Measurements from ENCODE around the gene LRMDA.

Gene LRMDA

GRCh38 chr10:75542084-75542483 is 110.7 kb downstream of the LRMDA start:
- DNase-seq (ENCODE audit: low spot score): no peak

GRCh38 chr10:75542906-75543305 is 111.5 kb downstream of the LRMDA start:
- no peak for DNase-seq (ENCODE audit: low spot score)

GRCh38 chr10:75544386-75544785 is 113.0 kb downstream of the LRMDA start:
- DNase-seq (ENCODE audit: low spot score): no peak

GRCh38 chr10:75544993-75545706 is 113.7 kb downstream of the LRMDA start:
- DNase-seq (ENCODE audit: low spot score): no peak

DNA sequence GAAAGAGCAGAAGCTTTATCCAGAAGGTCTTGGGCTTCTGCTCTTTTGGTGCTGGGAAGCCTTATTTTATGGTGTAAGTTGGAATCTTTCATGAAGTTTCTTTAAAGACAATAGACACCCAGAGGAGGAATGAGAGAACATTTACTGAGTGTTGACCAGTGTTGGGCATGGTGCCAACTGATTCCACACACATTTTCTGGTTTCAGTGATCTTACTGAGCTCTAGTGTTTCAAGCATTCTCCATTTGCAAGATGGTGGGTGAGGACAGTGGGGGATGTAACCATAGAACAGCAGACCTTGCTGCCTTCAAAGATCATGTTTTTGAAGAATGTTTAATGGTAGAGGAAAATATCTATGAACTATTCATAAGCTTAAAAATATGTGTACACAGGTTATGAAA is 114.6 kb downstream of the LRMDA start:
- DNase-seq (ENCODE audit: low spot score): no peak

DNA sequence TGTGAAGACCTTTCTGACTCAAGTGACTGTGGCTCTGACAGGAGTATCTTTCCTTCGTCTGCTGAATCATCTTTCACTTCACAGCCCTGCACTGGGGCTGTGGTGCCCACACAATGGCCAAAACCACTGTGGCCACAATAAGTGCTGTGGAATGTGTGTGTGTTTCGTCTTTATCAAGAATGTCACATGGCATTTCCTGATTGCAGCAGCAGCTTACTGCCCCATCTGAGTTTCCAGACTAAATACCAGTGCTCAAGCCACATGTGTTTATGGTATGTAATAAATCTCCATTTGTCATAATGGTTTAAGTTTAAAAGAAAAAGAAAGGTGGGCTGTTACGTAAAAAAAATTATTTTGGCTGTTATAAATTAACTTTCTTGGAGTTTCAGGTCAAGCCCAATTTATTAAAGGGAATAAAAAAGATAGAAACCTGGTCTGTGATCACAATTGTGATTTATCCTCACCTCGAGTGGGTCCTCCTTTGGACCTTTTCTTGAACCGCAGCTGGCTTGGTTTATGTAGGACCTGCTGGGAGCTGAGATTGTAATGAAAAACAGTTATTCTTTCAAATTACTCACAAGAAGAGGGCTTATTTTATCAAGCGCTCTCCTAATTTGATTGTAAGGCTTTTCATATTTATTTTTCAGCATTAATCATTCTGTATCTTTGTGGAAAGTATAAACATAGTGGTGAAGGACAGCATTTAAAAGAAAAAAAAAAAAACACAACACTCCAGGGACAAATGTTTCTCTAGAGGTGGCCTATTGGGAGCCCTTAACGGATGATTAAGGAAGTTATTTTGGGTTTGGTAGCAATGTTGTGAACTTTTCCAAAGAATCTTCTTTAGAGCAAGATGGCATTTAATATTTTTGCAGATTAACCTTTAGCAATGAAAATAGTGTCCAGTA is 116.2 kb downstream of the LRMDA start:
- no peak for DNase-seq (ENCODE audit: low spot score)

DNA sequence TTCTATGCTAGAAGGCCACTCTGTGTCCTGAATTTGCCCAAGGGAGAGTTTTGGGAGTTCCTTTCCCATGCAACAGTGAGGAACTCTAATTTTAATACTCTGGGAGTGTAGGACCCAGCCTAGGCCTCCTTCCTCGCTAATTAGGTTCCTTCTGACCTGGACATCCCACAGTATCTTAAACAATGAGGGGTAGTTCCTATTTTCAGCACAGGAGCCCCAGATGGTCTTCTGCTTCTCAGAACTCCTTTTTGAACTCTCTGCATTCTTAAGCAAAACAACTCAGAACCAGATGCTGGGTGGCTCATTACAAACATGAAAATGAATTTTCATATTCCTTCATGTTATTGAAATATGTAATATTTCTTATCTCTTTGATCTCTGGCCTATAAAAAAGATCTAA is 116.9 kb downstream of the LRMDA start:
- DNase-seq (ENCODE audit: low spot score): no peak

- no peak for DNase-seq (ENCODE audit: low spot score)
Observed at GRCh38 chr10:75550191-75550590, 118.8 kb downstream of the LRMDA start.

GRCh38 chr10:75552171-75552570 is 120.7 kb downstream of the LRMDA start:
- DNase-seq (ENCODE audit: low spot score): no peak

DNA sequence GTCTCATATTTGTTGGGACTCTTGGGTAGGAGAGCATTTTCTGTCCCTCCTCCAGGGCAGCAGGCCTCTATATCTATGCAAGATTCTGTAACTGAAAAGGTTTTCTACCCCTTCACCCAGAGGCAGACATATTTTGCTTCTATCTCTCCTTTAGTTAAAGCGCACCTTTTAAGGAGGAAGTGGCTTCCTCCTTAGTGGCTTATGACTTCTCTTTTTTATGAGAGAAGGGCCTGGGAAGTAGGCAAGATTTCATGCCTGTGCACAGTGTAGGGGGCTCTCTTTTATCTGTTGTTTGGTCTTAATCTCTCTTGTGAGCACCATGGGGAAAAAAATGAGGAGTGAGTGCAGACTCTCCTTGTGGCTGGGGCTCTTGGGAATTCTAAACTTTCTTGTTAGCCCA is 122.1 kb downstream of the LRMDA start:
- DNase-seq (ENCODE audit: low spot score): no peak

- no peak for DNase-seq (ENCODE audit: low spot score)
Observed at GRCh38 chr10:75555323-75555722, 123.9 kb downstream of the LRMDA start.

- no peak for DNase-seq (ENCODE audit: low spot score)
Observed at GRCh38 chr10:75556320-75556719, 124.9 kb downstream of the LRMDA start.

- DNase-seq (ENCODE audit: low spot score): no peak
Observed at GRCh38 chr10:75565286-75566251, 134.1 kb downstream of the LRMDA start.

- DNase-seq (ENCODE audit: low spot score): no peak
Observed at GRCh38 chr10:75568450-75569130, 137.2 kb downstream of the LRMDA start.

DNA sequence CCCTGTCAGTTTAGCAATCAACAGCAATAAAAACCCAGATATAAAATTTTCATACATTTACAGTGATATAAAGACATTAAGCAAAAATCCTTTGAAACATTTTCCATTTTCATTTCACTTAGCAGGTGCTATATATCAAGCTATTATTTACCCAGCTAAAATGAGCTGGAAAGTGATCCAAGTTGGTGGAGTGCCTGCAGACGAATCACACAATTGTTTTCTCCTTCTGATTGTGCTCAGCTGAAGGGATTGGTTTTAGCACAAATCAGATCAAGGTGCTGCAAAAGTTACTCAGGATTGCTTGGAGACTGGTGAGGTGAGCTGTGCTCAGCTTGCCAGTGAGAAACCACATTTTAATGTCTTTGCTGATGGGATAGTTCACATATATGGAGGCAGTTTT is 138.1 kb downstream of the LRMDA start:
- DNase-seq (ENCODE audit: low spot score): no peak

GRCh38 chr10:75572478-75572877 is 141.1 kb downstream of the LRMDA start:
- no peak for DNase-seq (ENCODE audit: low spot score)

DNA sequence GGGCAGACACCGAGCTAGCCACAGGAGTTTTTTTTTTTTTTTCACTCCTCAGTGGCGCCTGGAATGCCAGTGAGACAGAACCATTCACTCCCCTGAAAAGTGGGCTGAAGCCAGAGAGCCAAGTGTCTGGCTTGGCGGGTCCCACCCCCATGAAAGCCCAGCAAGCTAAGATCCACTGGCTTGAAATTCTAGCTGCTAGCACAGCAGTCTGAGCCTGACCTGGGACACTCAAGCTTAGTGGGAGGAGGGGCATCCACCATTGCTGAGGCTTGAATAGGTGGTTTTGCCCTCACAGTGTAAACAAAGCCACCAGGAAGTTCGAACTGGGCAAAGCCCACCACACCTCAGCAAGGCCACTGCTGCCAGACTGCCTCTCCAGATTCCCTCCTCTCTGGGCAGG is 144.5 kb downstream of the LRMDA start:
- no peak for DNase-seq (ENCODE audit: low spot score)

DNA sequence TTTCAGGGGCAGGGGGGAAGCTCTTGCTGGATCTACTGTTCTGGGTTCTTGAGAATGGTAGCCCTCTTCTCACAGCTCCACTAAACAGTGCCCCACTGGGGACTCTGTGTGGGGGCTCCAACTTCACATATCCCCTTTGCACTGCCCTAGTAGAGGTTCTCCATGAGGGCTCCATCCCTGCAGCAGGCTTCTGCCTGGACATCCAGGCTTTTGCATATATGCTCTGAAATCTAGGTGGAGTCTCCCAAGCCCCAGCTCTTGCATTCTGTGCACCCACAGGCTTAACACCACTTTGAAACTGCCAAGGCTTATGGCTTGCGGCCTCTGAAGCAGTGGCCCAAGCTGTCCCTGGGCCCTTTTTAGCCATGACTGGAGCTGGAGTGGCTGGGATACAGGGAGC is 150.7 kb downstream of the LRMDA start:
- no peak for DNase-seq (ENCODE audit: low spot score)

GRCh38 chr10:75585294-75585693 is 153.9 kb downstream of the LRMDA start:
- DNase-seq (ENCODE audit: low spot score): no peak

- no peak for DNase-seq (ENCODE audit: low spot score)
Observed at GRCh38 chr10:75586814-75587213, 155.4 kb downstream of the LRMDA start.

DNA sequence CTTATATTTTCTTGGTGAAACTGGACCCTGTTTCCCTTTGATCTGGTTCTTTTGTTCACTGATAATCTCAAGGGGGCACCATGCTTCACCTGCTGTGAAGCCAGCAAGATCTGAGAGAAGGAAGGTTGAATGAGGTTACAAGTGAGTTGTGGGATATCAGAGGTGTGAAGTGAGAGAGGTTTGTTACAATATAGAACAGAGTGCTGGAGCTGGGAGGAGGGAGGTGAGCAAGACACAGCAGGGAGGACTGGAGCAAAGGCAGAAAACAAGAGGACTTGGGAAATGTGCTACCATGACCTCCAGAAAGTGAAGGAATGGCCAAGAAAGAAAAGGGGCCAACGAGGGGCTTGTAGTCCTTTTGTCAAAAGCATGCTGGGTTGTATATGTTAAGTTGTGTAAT is 156.6 kb downstream of the LRMDA start:
- no peak for DNase-seq (ENCODE audit: low spot score)

Data from germinal center (tissue), 1 donor.